Measurements from ENCODE around the gene CFAP97D2. TPM values are rescaled to one million over a fixed set of nuclear protein-coding genes. Genes with fewer than 3 reads are reported as not detected.
A peak's percentile ranks its signal among the peaks of the same experiment; 100 is the strongest.

Gene CFAP97D2
- total RNA-seq, 3 donors from 2014 or later (not counting 1 experiment from before 2014, with no cell fraction given), result 0.45 to 7.7 TPM; not detected in 1

DNA sequence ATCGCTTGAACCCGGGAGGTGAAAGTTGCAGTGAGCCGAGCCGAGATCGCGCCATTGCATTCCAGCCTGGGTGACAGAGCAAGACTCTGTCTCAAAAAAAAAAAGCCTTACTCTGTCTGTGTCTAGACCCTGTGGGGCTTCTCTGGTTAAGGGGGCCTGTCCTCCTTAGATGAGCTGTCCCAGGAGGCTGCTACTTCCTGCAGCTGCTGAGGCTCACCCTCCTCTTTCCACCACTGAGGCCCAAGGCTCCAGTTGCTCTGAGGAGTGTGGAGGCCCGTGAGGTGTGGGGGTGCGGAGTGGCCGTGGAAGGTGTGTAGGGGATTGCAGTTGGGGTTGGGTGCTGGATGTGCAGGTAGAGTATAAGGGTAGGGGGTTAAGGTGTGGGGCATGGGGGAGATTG, 24.6 kb upstream of the CFAP97D2 start:
- DNase-seq (peak in 1 of 2 donors; percentile 48), ATAC-seq (peak in 1 of 3 donors; percentile 47)
- peak overlapping the region; percentile 58 for H3K4me3 Mint-ChIP-seq
- Histone ChIP-seq H3K4me3 (ENCODE audit: low read length) (no peak overlapping the region), H3K36me3 (ENCODE audit: control insufficient read depth, insufficient read depth, low read length) (no peaks in the 10 kb centered on the region), H3K9me3 (ENCODE audit: control insufficient read depth, insufficient read depth, low read length) (no peaks in the 10 kb centered on the region), H3K27ac (ENCODE audit: low read length) (peak overlapping the region; percentile 15), H3K27me3 (ENCODE audit: control insufficient read depth, insufficient read depth, low read length) (no peaks in the 10 kb centered on the region), H3K4me1 (ENCODE audit: control insufficient read depth, insufficient read depth, low read length) (peaks cover 76% of the 10 kb centered on the region)
- peak overlapping the region; percentile 71 to 99 for H3K27ac Mint-ChIP-seq
- intact Hi-C loops (cut with micrococcal nuclease), result no loop called here
- H3K4me1 Mint-ChIP-seq, result peaks cover 73 to 87% of the 10 kb centered on the region in 2 donors
- H3K36me3 Mint-ChIP-seq, result no peaks in the 10 kb centered on the region
- TF ChIP-seq, protein P1, sequence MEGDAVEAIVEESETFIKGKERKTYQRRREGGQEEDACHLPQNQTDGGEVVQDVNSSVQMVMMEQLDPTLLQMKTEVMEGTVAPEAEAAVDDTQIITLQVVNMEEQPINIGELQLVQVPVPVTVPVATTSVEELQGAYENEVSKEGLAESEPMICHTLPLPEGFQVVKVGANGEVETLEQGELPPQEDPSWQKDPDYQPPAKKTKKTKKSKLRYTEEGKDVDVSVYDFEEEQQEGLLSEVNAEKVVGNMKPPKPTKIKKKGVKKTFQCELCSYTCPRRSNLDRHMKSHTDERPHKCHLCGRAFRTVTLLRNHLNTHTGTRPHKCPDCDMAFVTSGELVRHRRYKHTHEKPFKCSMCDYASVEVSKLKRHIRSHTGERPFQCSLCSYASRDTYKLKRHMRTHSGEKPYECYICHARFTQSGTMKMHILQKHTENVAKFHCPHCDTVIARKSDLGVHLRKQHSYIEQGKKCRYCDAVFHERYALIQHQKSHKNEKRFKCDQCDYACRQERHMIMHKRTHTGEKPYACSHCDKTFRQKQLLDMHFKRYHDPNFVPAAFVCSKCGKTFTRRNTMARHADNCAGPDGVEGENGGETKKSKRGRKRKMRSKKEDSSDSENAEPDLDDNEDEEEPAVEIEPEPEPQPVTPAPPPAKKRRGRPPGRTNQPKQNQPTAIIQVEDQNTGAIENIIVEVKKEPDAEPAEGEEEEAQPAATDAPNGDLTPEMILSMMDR (IDR thresholded peaks at IDR 0.05), result no peak
- WGBS (ENCODE audit: insufficient coverage), result 74% methylated on average over 9 of the region's 9 CpGs
- H3K9me3 Mint-ChIP-seq, result peaks cover 4% of the 10 kb centered on the region in 2 donors
- no peaks in the 10 kb centered on the region for H3K27me3 Mint-ChIP-seq (ENCODE audit: low read depth in 2 of 2)

DNA sequence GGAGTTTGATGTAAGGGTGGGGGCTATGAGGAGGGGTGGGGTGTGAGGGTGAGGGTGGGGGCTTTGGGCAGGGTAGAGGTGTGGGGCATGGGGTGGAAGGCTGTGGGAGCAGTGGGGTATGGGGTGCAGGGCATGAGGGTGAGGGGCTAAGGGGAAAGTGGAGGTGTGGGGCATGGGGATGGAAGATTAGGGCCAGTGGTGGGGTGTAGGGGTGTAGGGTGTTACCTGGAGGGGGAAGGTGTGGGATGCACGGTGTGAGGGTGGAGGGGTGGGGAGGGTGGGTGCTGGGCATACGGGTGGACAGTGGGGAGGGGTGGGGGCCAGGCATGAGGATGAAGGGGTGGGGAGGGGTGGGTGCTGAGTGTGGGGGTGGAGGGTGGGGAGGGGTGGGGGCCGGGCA, 23.7 kb upstream of the CFAP97D2 start:
- H3K4me3 Mint-ChIP-seq, result no peak overlapping the region
- intact Hi-C loops (cut with micrococcal nuclease), result no loop called here
- no CpG with 5 or more reads among the region's 3 CpGs for WGBS (ENCODE audit: insufficient coverage)

DNA sequence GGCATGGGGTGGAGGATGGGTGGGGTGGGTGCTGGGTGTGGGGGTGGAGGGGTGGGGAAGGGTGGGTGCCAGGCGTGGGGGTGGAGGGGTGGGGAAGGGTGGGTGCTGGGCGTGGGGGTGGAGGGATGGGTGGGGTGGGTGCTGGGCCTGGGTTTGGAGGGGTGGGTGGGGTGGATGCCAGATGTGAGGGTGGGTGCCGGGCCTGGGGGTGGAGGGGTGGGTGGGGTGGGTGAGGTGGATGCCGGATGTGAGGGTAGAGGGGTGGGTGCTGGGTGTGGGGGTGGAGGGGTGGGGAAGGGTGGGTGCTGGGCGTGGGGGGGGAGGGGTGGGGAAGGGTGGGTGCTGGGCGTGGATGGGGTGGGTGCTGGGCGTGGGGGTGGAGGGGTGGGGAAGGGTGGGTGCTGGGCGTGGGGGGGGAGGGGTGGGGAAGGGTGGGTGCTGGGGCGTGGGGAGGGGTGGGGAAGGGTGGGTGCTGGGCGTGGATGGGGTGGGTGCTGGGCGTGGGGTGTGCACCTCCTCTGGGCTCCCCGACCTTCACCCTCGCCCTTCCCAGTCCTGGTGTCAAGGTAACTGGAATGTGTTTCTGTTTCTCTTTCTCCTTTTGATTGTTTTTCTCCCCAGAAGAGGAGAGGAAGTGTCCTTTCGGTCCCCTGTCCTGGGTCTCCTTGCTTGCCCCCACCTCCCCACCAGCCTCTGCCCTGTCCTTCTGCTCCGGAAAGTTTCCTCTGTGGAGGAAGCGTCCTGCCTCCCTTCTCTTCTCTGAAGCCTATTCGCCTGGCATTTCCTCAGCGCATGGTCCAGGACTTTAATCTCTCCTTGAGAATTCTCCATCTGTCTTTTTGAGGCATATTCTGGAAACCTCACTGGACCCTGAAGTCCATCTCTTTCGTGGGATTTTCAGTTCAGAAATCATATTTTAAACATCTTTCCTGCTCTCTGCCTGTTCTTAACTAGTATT, 22.9 kb upstream of the CFAP97D2 start:
- Mint-ChIP-seq H3K4me3 (peak overlapping the region; percentile 89), H3K4me1 (peaks cover 75 to 87% of the 10 kb centered on the region in 2 donors), H3K36me3 (no peaks in the 10 kb centered on the region), H3K27me3 (ENCODE audit: low read depth in 2 of 2) (no peaks in the 10 kb centered on the region), H3K9me3 (peaks cover 4% of the 10 kb centered on the region in 2 donors), H3K27ac (peak overlapping the region; percentile 90 to 94)
- WGBS (ENCODE audit: insufficient coverage), result 70% methylated on average over 9 of the region's 19 CpGs
- Histone ChIP-seq H3K36me3 (ENCODE audit: control insufficient read depth, insufficient read depth, low read length) (no peaks in the 10 kb centered on the region), H3K9me3 (ENCODE audit: control insufficient read depth, insufficient read depth, low read length) (no peaks in the 10 kb centered on the region), H3K27me3 (ENCODE audit: control insufficient read depth, insufficient read depth, low read length) (no peaks in the 10 kb centered on the region), H3K4me3 (ENCODE audit: low read length) (no peak overlapping the region), H3K27ac (ENCODE audit: low read length) (peak overlapping the region; percentile 29), H3K4me1 (ENCODE audit: control insufficient read depth, insufficient read depth, low read length) (peaks cover 67% of the 10 kb centered on the region)
- intact Hi-C loops (cut with micrococcal nuclease), result no loop called here
- ATAC-seq, result peak in 1 of 3 donors; percentile 44
- TF ChIP-seq, protein P1 (IDR thresholded peaks at IDR 0.05), result no peak
- DNase-seq, result peak in 1 of 2 donors; percentile 66

More for the DNA sequence above, 23.7 kb upstream of the CFAP97D2 start:
- peak in 1 of 2 donors; percentile 15 for DNase-seq
- ATAC-seq, result no peak
- Histone ChIP-seq H3K36me3 (ENCODE audit: control insufficient read depth, insufficient read depth, low read length) (no peaks in the 10 kb centered on the region), H3K27ac (ENCODE audit: low read length) (no peak overlapping the region), H3K4me1 (ENCODE audit: control insufficient read depth, insufficient read depth, low read length) (peaks cover 68% of the 10 kb centered on the region), H3K27me3 (ENCODE audit: control insufficient read depth, insufficient read depth, low read length) (no peaks in the 10 kb centered on the region), H3K4me3 (ENCODE audit: low read length) (no peak overlapping the region), H3K9me3 (ENCODE audit: control insufficient read depth, insufficient read depth, low read length) (no peaks in the 10 kb centered on the region)
- Mint-ChIP-seq H3K9me3 (peaks cover 4% of the 10 kb centered on the region in 2 donors), H3K27ac (no peak overlapping the region), H3K27me3 (ENCODE audit: low read depth in 2 of 2) (no peaks in the 10 kb centered on the region), H3K36me3 (no peaks in the 10 kb centered on the region), H3K4me1 (peaks cover 75 to 87% of the 10 kb centered on the region in 2 donors)
- TF ChIP-seq, protein P1 (IDR thresholded peaks at IDR 0.05), result no peak

All from natural killer cell (primary cell).